Mucosa of descending colon (tissue), 3 donors: Measurements from ENCODE around the gene MEIKIN. TPM values are rescaled to one million over a fixed set of nuclear protein-coding genes. Genes with fewer than 3 reads are reported as not detected.

ENCODE experiments used
- ATAC-seq: fragments of 200-7000 bp; cut with Tn5 transposase; one replicate; pipeline ENCODE4 v1.9.1; 2020; ENCODE audit warnings: mild to moderate bottlenecking, moderate library complexity
- DNase-seq, 3 donors: peaks; one replicate each; pipeline ENCODE4 v3.0.0-alpha.2; 2020
- H3K36me3 ChIP-seq: fragments of 200-600 bp; one replicate; pipeline ENCODE4 v1.8.0; 2021; ENCODE audit warnings: low read depth, mild to moderate bottlenecking
- H3K4me1 ChIP-seq: fragments of 200-600 bp; one replicate; pipeline ENCODE4 v1.8.0; 2021; ENCODE audit warnings: low read depth, mild to moderate bottlenecking
- H3K4me3 ChIP-seq: fragments of 200-600 bp; one replicate; pipeline ENCODE4 v1.8.0; 2021; ENCODE audit warnings: mild to moderate bottlenecking
- H3K9me3 ChIP-seq: fragments of 200-600 bp; one replicate; pipeline ENCODE4 v1.8.0; 2021; ENCODE audit warnings: mild to moderate bottlenecking
- CTCF ChIP-seq: fragments of 200-600 bp; IDR thresholded peaks from one replicate; pipeline ENCODE4 v1.8.0; 2022; ENCODE audit warnings: antibody characterized with exemption, mild to moderate bottlenecking
- intact Hi-C, 2 donors: fragments of 100-400 bp; cut with DNase I in 1 of 2; cut with micrococcal nuclease in 1 of 2; formaldehyde crosslinking; loops; one replicate each; pipeline versions ENCODE4 v1.11.0 to v1.11.1; 2022; cut with DNase I, micrococcal nuclease
- total RNA-seq, 3 donors: library from RNA; stranded (reverse); fragmentation: NEBNext Ultra II Directional in 2 of 3; extraction: Animal tissue kit (Norgen Biotek cat#: 25700) in 2 of 3; gene quantifications; one replicate each; pipeline versions ENCODE4 v1.2.1 to v1.2.4, GENCODE V29; 2021 to 2023
- donor health status: DM: no; HTN: no; CAD: no; lungs with moderate emphysema.
- donor health status: DM: no; HTN: no; CAD: no.
- donor health status: DM: no; HTN: yes; CAD: no.

The MEIKIN gene
- total RNA-seq, 3 donors from 2014 or later, result not detected

DNA sequence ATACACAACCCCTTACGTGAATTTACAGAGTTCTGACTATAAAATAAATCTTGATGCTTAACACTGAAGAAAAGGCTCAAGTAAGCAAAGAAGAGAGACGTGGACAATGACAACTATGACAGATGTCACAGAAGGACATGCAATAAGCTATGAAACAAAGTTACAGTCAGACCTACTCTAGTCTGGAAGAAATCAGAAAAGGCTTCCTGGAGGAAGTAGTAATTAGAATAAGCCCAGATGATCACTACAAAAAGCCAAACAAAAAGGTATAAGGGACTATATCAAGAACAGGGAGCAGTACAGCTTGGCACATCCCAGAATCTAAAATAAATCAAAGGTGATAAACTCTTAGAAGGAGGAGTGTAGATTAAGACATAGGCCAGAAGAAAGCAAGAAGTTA lies 154.9 kb downstream of the MEIKIN start:
- TF ChIP-seq CTCF, result no peak
- no peak overlapping the region for H3K4me3 ChIP-seq
- peaks cover 2% of the 10 kb centered on the region for H3K4me1 ChIP-seq
- no peaks in the 10 kb centered on the region for H3K36me3 ChIP-seq
- DNase-seq, result no peak
- no peaks in the 10 kb centered on the region for H3K9me3 ChIP-seq
- intact Hi-C loops, result no loop called here
- no peak for ATAC-seq

GRCh38 chr5:131789765-131790164 lies 155.7 kb downstream of the MEIKIN start:
- no peak for TF ChIP-seq CTCF
- no peak for ATAC-seq
- no peak for DNase-seq
- Histone ChIP-seq H3K4me3 (no peak overlapping the region), H3K9me3 (no peaks in the 10 kb centered on the region), H3K4me1 (no peaks in the 10 kb centered on the region), H3K36me3 (no peaks in the 10 kb centered on the region)
- intact Hi-C loops, result no loop called here

DNA sequence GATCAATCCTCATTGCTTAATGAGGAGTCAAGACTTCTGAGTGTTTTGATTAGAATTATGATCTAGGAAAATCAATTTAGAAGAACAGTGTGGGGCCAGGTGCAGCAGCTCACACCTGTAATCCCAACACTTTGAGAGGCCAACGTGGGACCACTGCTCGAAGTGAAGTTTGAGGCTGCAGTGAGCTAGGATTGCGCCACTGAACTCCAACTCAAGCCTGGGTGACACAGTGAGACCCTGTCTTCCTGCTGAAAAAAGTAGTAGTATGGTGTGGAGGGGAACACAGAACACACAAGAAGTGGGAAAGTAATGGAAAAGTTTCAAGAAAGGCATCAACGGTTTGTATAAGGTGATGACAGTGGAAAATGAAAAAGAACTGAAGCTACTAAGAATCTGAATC lies 157.7 kb downstream of the MEIKIN start:
- Histone ChIP-seq H3K4me3 (no peak overlapping the region), H3K4me1 (no peaks in the 10 kb centered on the region), H3K36me3 (no peaks in the 10 kb centered on the region), H3K9me3 (no peaks in the 10 kb centered on the region)
- intact Hi-C loops, result no loop called here
- no peak for DNase-seq
- no peak for TF ChIP-seq CTCF
- ATAC-seq, result no peak

- Histone ChIP-seq H3K4me1 (no peaks in the 10 kb centered on the region), H3K9me3 (no peaks in the 10 kb centered on the region), H3K36me3 (no peaks in the 10 kb centered on the region), H3K4me3 (no peak overlapping the region)
- DNase-seq (no peak), ATAC-seq (no peak)
- intact Hi-C loops, result no loop called here
- TF ChIP-seq CTCF, result no peak
Measured at GRCh38 chr5:131786900-131787692, 158.4 kb downstream of the MEIKIN start.

- Histone ChIP-seq H3K4me1 (no peaks in the 10 kb centered on the region), H3K9me3 (no peaks in the 10 kb centered on the region), H3K4me3 (no peak overlapping the region), H3K36me3 (no peaks in the 10 kb centered on the region)
- ATAC-seq (no peak), DNase-seq (no peak)
- intact Hi-C loops, result no loop called here
- no peak for TF ChIP-seq CTCF
Measured at GRCh38 chr5:131786036-131786435, 159.4 kb downstream of the MEIKIN start.
